CD8-positive, alpha-beta memory T cell (primary cell): ENCODE results near the gene TMIGD1. TPM values are rescaled to one million over a fixed set of nuclear protein-coding genes. Genes with fewer than 3 reads are reported as not detected.

ENCODE experiments used
- CTCF ChIA-PET: fragments of 350-600 bp; sonication (Branson Sonifier 250); formaldehyde crosslinking; loops from one replicate; lab custom pipeline; 2021; ENCODE audit warnings: antibody characterized with exemption; lab: Charles Lee
- POLR2A ChIA-PET: fragments of 350-600 bp; sonication (Branson Sonifier 250); formaldehyde crosslinking; loops from one replicate; lab custom pipeline; 2021; ENCODE audit warnings: antibody characterized with exemption; lab: Charles Lee
- DNase-seq, 5 donors: peaks; one replicate each; pipeline versions ENCODE4 v3.0.0 to v3.0.0-alpha.2; 2020 to 2022; ENCODE audit warnings: mixed read lengths in 1 of 5
- H3K27ac ChIP-seq: one replicate; pipeline ENCODE4 v1.7.0; 2013; ENCODE audit warnings: low read depth, mild to moderate bottlenecking, low read length, moderate library complexity
- H3K27me3 ChIP-seq: 2 replicates; pipeline ENCODE4 v1.7.0; 2013; ENCODE audit warnings: low read length, mild to moderate bottlenecking; ENCODE audit not compliant: insufficient read depth, poor library complexity, severe bottlenecking
- H3K36me3 ChIP-seq: 2 replicates; pipeline ENCODE4 v1.7.0; 2013; ENCODE audit warnings: mild to moderate bottlenecking, low read length, moderate library complexity; ENCODE audit not compliant: insufficient read depth
- H3K4me1 ChIP-seq: 2 replicates; pipeline ENCODE4 v1.7.0; 2013; ENCODE audit warnings: mild to moderate bottlenecking, low read length, moderate library complexity; ENCODE audit not compliant: insufficient read depth
- H3K4me3 ChIP-seq: 2 replicates; pipeline ENCODE4 v1.7.0; 2013; ENCODE audit warnings: mild to moderate bottlenecking, low read length
- H3K9me3 ChIP-seq: 2 replicates; pipeline ENCODE4 v1.7.0; 2013; ENCODE audit warnings: mild to moderate bottlenecking, low read length
- H3K27ac Mint-ChIP-seq, 8 donors: one replicate each; pipeline ENCODE4 v1.8.0; 2020 to 2021; ENCODE audit warnings: mixed read lengths in 8 of 8, mild to moderate bottlenecking in 6 of 8, inconsistent platforms in 3 of 8, moderate library complexity in 3 of 8
- H3K27me3 Mint-ChIP-seq, 2 donors: one replicate each; pipeline ENCODE4 v1.8.0; 2020 to 2021; ENCODE audit warnings: mixed read lengths in 2 of 2, mild to moderate bottlenecking in 1 of 2, moderate library complexity in 1 of 2
- H3K36me3 Mint-ChIP-seq, 3 donors: one replicate each; pipeline ENCODE4 v1.8.0; 2020 to 2021; ENCODE audit warnings: mixed read lengths in 3 of 3, inconsistent platforms in 1 of 3, mild to moderate bottlenecking in 1 of 3
- H3K4me1 Mint-ChIP-seq, 3 donors: one replicate each; pipeline ENCODE4 v1.8.0; 2020 to 2021; ENCODE audit warnings: mixed read lengths in 3 of 3, inconsistent platforms in 1 of 3, mild to moderate bottlenecking in 1 of 3
- H3K4me3 Mint-ChIP-seq, 7 donors: one replicate each; pipeline ENCODE4 v1.8.0; 2020 to 2021; ENCODE audit warnings: mixed read lengths in 7 of 7, mild to moderate bottlenecking in 6 of 7, moderate library complexity in 4 of 7, inconsistent platforms in 2 of 7
- H3K9me3 Mint-ChIP-seq, 5 donors: one replicate each; pipeline ENCODE4 v1.8.0; 2020 to 2022; ENCODE audit warnings: mixed read lengths in 5 of 5, mild to moderate bottlenecking in 3 of 5, moderate library complexity in 2 of 5, inconsistent platforms in 1 of 5
- polyA plus RNA-seq: library from polyadenylated mRNA; unstranded; fragments of 300-500 nt; fragmentation: Illumina TruSeq; gene quantifications from one replicate; pipeline ENCODE4 v1.2.3, GENCODE V29; 2021
- total RNA-seq, 2 experiments: library from RNA; stranded (reverse); gene quantifications; one replicate each; pipeline ENCODE4 v1.2.3, GENCODE V29; 2021

The TMIGD1 gene, protein sequence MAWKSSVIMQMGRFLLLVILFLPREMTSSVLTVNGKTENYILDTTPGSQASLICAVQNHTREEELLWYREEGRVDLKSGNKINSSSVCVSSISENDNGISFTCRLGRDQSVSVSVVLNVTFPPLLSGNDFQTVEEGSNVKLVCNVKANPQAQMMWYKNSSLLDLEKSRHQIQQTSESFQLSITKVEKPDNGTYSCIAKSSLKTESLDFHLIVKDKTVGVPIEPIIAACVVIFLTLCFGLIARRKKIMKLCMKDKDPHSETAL
- not detected for total RNA-seq
- not detected for polyA plus RNA-seq

- POLR2A ChIA-PET: interaction anchor here (0.7 to 1.1 kb wide), 2 partner anchors 11 to 42 kb away, joined by 3 to 4 read pairs; partner anchors contain the start of gene BLMH
- no peak within 1 kb of the TSS for H3K4me3 Mint-ChIP-seq
- no peaks in the 10 kb centered on the region for H3K27me3 Mint-ChIP-seq
- peaks cover 43 to 61% (median 58%) of the 10 kb centered on the region in 3 donors for H3K4me1 Mint-ChIP-seq
- peaks cover 0 to 3% (median 0%) of the 10 kb centered on the region in 3 donors for H3K36me3 Mint-ChIP-seq
- no peak within 1 kb of the TSS for H3K27ac ChIP-seq
- H3K9me3 ChIP-seq: no peaks in the 10 kb centered on the region
- peak within 1 kb of the TSS; percentile 31 to 97 (median 88) for H3K27ac Mint-ChIP-seq
- no peaks in the 10 kb centered on the region for H3K9me3 Mint-ChIP-seq
- no peak for DNase-seq
- H3K4me1 ChIP-seq: peaks cover 35% of the 10 kb centered on the region
- H3K4me3 ChIP-seq: no peak within 1 kb of the TSS
- CTCF ChIA-PET: interaction anchor here (0.9 to 4.2 kb wide), 6 partner anchors 11 to 240 kb away, joined by 3 to 36 read pairs (median 8); partner anchors contain the start of gene BLMH
- no peaks in the 10 kb centered on the region for H3K36me3 ChIP-seq
- H3K27me3 ChIP-seq: no peaks in the 10 kb centered on the region
Observed at GRCh38 chr17:30333503-30334360, at the start of gene TMIGD1. TMIGD1 (minus strand) TSS chr17:30334057; CDS start chr17:30332133, 1,924 bp downstream.

- Histone ChIP-seq H3K9me3 (no peaks in the 10 kb centered on the region), H3K36me3 (peaks cover 3% of the 10 kb centered on the region), H3K27me3 (no peaks in the 10 kb centered on the region), H3K27ac (no peak overlapping the region), H3K4me3 (no peak overlapping the region), H3K4me1 (peaks cover 36% of the 10 kb centered on the region)
- Mint-ChIP-seq H3K36me3 (peaks cover 9 to 34% (median 11%) of the 10 kb centered on the region in 3 donors), H3K27ac (no peak overlapping the region), H3K4me3 (no peak overlapping the region), H3K9me3 (no peaks in the 10 kb centered on the region), H3K4me1 (peaks cover 50 to 73% (median 64%) of the 10 kb centered on the region in 3 donors), H3K27me3 (no peaks in the 10 kb centered on the region)
- ChIA-PET POLR2A (no interaction called here), CTCF (no interaction called here)
- no peak for DNase-seq
Observed at GRCh38 chr17:30382345-30382744, 48.5 kb upstream of the TMIGD1 start.

DNA sequence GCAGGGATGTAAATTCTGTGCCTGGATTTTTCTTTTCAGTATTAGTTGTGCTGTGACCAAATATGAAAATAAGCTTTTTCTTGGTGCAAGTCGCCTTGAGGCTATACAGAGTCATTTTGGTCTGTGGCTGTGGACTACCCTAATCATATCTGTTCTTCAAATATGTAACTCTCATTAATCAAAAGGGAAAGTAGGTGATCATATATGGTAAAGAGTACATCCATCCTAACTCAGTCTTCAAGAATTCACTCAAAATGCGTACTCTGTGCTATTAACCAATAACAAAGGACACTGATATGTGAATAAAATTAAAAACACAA, 47.4 kb upstream of the TMIGD1 start:
- Histone ChIP-seq H3K9me3 (no peaks in the 10 kb centered on the region), H3K4me1 (peaks cover 39% of the 10 kb centered on the region), H3K27ac (no peak overlapping the region), H3K4me3 (no peak overlapping the region), H3K36me3 (no peaks in the 10 kb centered on the region), H3K27me3 (no peaks in the 10 kb centered on the region)
- Mint-ChIP-seq H3K4me3 (peak overlapping the region; percentile 87 to 94 (median 90)), H3K9me3 (no peaks in the 10 kb centered on the region), H3K36me3 (peaks cover 6 to 27% (median 8%) of the 10 kb centered on the region in 3 donors), H3K27ac (peak overlapping the region in 3 of 8 donors; percentile 16 to 84 (median 56)), H3K27me3 (no peaks in the 10 kb centered on the region), H3K4me1 (peaks cover 60 to 78% (median 74%) of the 10 kb centered on the region in 3 donors)
- CTCF ChIA-PET: interaction anchor here (0.9 to 2.9 kb wide), 4 partner anchors 18 to 277 kb away, joined by 3 to 15 read pairs (median 6); no protein-coding TSS in a partner anchor
- no peak for DNase-seq
- POLR2A ChIA-PET: interaction anchor here (0.6 kb wide), 1 partner anchor 19 kb away, joined by 8 read pairs; no protein-coding TSS in a partner anchor

- Histone ChIP-seq H3K4me3 (peak overlapping the region; percentile 94), H3K4me1 (peaks cover 39% of the 10 kb centered on the region), H3K9me3 (no peaks in the 10 kb centered on the region), H3K27ac (no peak overlapping the region), H3K36me3 (no peaks in the 10 kb centered on the region), H3K27me3 (no peaks in the 10 kb centered on the region)
- ChIA-PET CTCF (interaction anchor here (0.9 to 2.9 kb wide), 5 partner anchors 12 to 276 kb away, joined by 3 to 15 read pairs (median 3); no protein-coding TSS in a partner anchor), POLR2A (interaction anchor here (0.6 kb wide), 1 partner anchor 18 kb away, joined by 8 read pairs; no protein-coding TSS in a partner anchor)
- Mint-ChIP-seq H3K9me3 (no peaks in the 10 kb centered on the region), H3K4me1 (peaks cover 60 to 77% (median 76%) of the 10 kb centered on the region in 3 donors), H3K4me3 (peak overlapping the region; percentile 87 to 94 (median 90)), H3K36me3 (peaks cover 5 to 23% (median 6%) of the 10 kb centered on the region in 3 donors), H3K27ac (peak overlapping the region in 6 of 8 donors; percentile 2 to 84 (median 80)), H3K27me3 (no peaks in the 10 kb centered on the region)
- DNase-seq: no peak
Observed at GRCh38 chr17:30380643-30381339, 46.9 kb upstream of the TMIGD1 start.

DNA sequence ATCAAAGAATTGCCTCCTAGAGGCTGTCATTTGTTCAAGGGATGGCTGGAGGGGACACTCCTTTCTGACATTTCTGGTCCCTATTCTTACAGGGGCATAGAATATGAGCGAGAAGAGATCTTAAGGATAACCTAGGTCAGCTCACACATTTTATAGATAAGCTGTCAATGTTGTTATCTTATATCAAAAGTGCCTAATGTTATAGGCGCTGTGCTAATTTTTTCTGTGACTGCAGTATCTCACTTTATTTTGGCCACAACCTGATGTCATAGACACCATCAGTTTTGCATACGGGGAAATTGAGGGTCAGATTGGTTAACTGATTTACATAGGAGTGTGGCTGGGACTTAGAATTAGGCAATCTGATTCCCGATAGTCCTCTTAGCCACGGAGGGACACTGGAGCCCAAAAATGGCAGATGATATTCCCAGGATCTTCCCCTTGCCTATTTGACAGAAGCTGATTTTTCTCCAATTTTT, 46.1 kb upstream of the TMIGD1 start:
- no peaks in the 10 kb centered on the region for H3K27me3 ChIP-seq
- peak overlapping the region; percentile 90 for H3K27ac ChIP-seq
- no peaks in the 10 kb centered on the region for H3K36me3 ChIP-seq
- peaks cover 39% of the 10 kb centered on the region for H3K4me1 ChIP-seq
- ChIA-PET CTCF (interaction anchor here (0.6 to 2.9 kb wide), 5 partner anchors 11 to 43 kb away, joined by 3 to 15 read pairs (median 5); no protein-coding TSS in a partner anchor), POLR2A (interaction anchor here (3.6 kb wide), 1 partner anchor 16 kb away, joined by 15 read pairs; no protein-coding TSS in a partner anchor)
- no peaks in the 10 kb centered on the region for H3K9me3 ChIP-seq
- Mint-ChIP-seq H3K4me1 (peaks cover 57 to 74% (median 69%) of the 10 kb centered on the region in 3 donors), H3K27me3 (no peaks in the 10 kb centered on the region), H3K36me3 (peaks cover 0 to 16% (median 0%) of the 10 kb centered on the region in 3 donors), H3K27ac (peak overlapping the region; percentile 68 to 86 (median 80)), H3K4me3 (peak overlapping the region; percentile 87 to 94 (median 90)), H3K9me3 (no peaks in the 10 kb centered on the region)
- DNase-seq: no peak
- H3K4me3 ChIP-seq: peak overlapping the region; percentile 94

GRCh38 chr17:30379303-30379902, 45.5 kb upstream of the TMIGD1 start:
- Mint-ChIP-seq H3K4me1 (peaks cover 57 to 71% (median 66%) of the 10 kb centered on the region in 3 donors), H3K27ac (peak overlapping the region; percentile 68 to 99 (median 80))

More at GRCh38 chr17:30379303-30379902, 45.5 kb upstream of the TMIGD1 start:
- ChIA-PET POLR2A (interaction anchor here (3.6 kb wide), 1 partner anchor 16 kb away, joined by 15 read pairs; no protein-coding TSS in a partner anchor), CTCF (interaction anchor here (1.1 to 2.9 kb wide), 3 partner anchors 11 to 43 kb away, joined by 3 to 15 read pairs (median 5); no protein-coding TSS in a partner anchor)
- peak; percentile 10 to 60 (median 13) for DNase-seq
- peaks cover 39% of the 10 kb centered on the region for H3K4me1 ChIP-seq
- H3K4me3 Mint-ChIP-seq: peak overlapping the region; percentile 87 to 94 (median 90)
- H3K27ac ChIP-seq: peak overlapping the region; percentile 90
- no peaks in the 10 kb centered on the region for H3K9me3 ChIP-seq
- H3K4me3 ChIP-seq: peak overlapping the region; percentile 94
- H3K9me3 Mint-ChIP-seq: no peaks in the 10 kb centered on the region
- peaks cover 3 to 4% of the 10 kb centered on the region in 2 donors for H3K27me3 Mint-ChIP-seq
- peaks cover 0 to 13% (median 0%) of the 10 kb centered on the region in 3 donors for H3K36me3 Mint-ChIP-seq
- no peaks in the 10 kb centered on the region for H3K36me3 ChIP-seq
- H3K27me3 ChIP-seq: no peaks in the 10 kb centered on the region
